ENCODE data around the gene ENTPD7.
"Not testable (repeated sequence)": the region's sequence is repeated elsewhere in the genome, so short reads cannot be mapped to it uniquely, and the experiment has no call there.

The ENTPD7 gene

GRCh38 chr10:99731306-99732032, 72.2 kb downstream of the ENTPD7 start:
- no peaks in the 10 kb centered on the region for H3K9me3 ChIP-seq
- peak overlapping the region; percentile 100 for H3K4me3 ChIP-seq (ENCODE audit: low read depth, low read length)
- peaks cover 13% of the 10 kb centered on the region for H3K36me3 ChIP-seq
- H3K4me1 ChIP-seq = no peaks in the 10 kb centered on the region; the same call in 1 of the 2 replicates
- DNase-seq = no peak
- H3K27me3 ChIP-seq = no peaks in the 10 kb centered on the region
- TF ChIP-seq, protein P1, sequence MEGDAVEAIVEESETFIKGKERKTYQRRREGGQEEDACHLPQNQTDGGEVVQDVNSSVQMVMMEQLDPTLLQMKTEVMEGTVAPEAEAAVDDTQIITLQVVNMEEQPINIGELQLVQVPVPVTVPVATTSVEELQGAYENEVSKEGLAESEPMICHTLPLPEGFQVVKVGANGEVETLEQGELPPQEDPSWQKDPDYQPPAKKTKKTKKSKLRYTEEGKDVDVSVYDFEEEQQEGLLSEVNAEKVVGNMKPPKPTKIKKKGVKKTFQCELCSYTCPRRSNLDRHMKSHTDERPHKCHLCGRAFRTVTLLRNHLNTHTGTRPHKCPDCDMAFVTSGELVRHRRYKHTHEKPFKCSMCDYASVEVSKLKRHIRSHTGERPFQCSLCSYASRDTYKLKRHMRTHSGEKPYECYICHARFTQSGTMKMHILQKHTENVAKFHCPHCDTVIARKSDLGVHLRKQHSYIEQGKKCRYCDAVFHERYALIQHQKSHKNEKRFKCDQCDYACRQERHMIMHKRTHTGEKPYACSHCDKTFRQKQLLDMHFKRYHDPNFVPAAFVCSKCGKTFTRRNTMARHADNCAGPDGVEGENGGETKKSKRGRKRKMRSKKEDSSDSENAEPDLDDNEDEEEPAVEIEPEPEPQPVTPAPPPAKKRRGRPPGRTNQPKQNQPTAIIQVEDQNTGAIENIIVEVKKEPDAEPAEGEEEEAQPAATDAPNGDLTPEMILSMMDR (IDR thresholded peaks at IDR 0.05; ENCODE audit: low read depth, low read length) = no peak

- Histone ChIP-seq H3K27me3 (no peaks in the 10 kb centered on the region), H3K4me3 (ENCODE audit: low read depth, low read length) (peak within 1 kb of the TSS; percentile 100), H3K4me1 (no peaks in the 10 kb centered on the region; the same call in 1 of the 2 replicates), H3K9me3 (no peaks in the 10 kb centered on the region), H3K36me3 (peaks cover 12% of the 10 kb centered on the region)
- TF ChIP-seq, protein P1 (IDR thresholded peaks at IDR 0.05; ENCODE audit: low read depth, low read length) = peak; percentile 31; the same call in 1 of the 2 replicates
- peak; percentile 97 for DNase-seq
Measured at GRCh38 chr10:99732033-99732842, 72.9 kb downstream of the ENTPD7 start, which contains the start of the genes COX15 and CUTC. COX15 (minus strand) TSS chr10:99732127; CDS start chr10:99732049, 78 bp downstream. CUTC (plus strand) TSS chr10:99732234; CDS start chr10:99732349, 115 bp downstream.

GRCh38 chr10:99733366-99733765, 74.1 kb downstream of the ENTPD7 start:
- Histone ChIP-seq H3K27me3 (no peaks in the 10 kb centered on the region), H3K4me3 (ENCODE audit: low read depth, low read length) (no peak overlapping the region; the same call in 1 of the 2 replicates), H3K4me1 (no peaks in the 10 kb centered on the region; the same call in 1 of the 2 replicates), H3K36me3 (peaks cover 21% of the 10 kb centered on the region), H3K9me3 (no peaks in the 10 kb centered on the region)
- TF ChIP-seq, protein P1 (IDR thresholded peaks at IDR 0.05; ENCODE audit: low read depth, low read length) = no peak
- DNase-seq = no peak

DNA sequence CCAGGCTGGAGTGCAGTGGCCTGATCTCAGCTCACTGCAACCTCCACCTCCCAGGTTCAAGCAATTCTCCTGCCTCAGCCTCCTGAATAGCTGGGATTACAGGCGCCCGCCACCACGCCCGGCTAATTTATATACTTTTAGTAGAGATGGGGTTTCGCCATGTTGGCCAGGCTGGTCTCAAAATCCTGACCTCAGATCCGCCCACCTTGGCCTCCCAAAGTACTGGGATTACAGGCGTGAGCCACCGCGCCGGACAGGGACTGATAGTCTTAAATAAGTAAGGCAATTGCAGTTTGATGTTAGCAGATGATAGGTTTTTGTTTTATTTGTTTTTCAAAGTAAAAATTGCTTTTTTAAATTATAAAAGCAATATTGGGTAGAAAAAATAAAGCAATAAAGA, 74.8 kb downstream of the ENTPD7 start:
- not testable (repeated sequence) for DNase-seq; H3K27me3 ChIP-seq; H3K4me1 ChIP-seq; H3K9me3 ChIP-seq; H3K4me3 ChIP-seq (ENCODE audit: low read depth, low read length)
- H3K36me3 ChIP-seq = peaks cover 14% of the 10 kb centered on the region

DNA sequence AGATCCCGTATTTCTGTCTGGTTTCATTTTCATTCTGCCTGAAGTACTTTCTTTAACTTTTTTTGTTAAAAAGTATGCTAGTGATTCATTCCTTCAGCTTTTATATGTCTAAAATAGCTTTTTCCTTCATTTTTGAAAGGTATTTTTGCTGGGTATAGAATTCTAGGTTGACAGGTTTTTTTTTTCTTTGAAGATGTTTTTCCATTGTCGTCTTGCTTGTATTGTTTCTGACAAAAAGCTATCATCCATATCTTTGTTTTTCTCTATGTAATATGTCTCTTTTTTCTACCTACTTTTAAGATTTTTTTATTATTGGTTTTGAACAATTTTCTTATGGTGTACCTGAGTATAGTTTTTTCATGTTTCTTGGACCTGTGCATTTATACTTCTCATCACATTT, 81.0 kb downstream of the ENTPD7 start:
- TF ChIP-seq, protein P1 (IDR thresholded peaks at IDR 0.05; ENCODE audit: low read depth, low read length) = no peak
- Histone ChIP-seq H3K9me3 (no peaks in the 10 kb centered on the region), H3K4me1 (no peaks in the 10 kb centered on the region; the same call in 1 of the 2 replicates), H3K4me3 (ENCODE audit: low read depth, low read length) (no peak overlapping the region), H3K36me3 (peaks cover 71% of the 10 kb centered on the region), H3K27me3 (no peaks in the 10 kb centered on the region)
- no peak for DNase-seq

GRCh38 chr10:99740933-99741559, 81.7 kb downstream of the ENTPD7 start:
- Histone ChIP-seq H3K4me1 (no peaks in the 10 kb centered on the region; the same call in 1 of the 2 replicates), H3K36me3 (peaks cover 79% of the 10 kb centered on the region), H3K4me3 (ENCODE audit: low read depth, low read length) (no peak overlapping the region), H3K27me3 (no peaks in the 10 kb centered on the region), H3K9me3 (no peaks in the 10 kb centered on the region)
- no peak for DNase-seq
- TF ChIP-seq, protein P1 (IDR thresholded peaks at IDR 0.05; ENCODE audit: low read depth, low read length) = no peak

Data from BE2C (cell line).